ENCODE data around the gene ALOX15.
"Not testable (repeated sequence)": the region's sequence is repeated elsewhere in the genome, so short reads cannot be mapped to it uniquely, and the experiment has no call there.

Gene ALOX15

GRCh38 chr17:4626734-4627256 is 14.7 kb downstream of the ALOX15 start:
- no peak for DNase-seq
- in situ Hi-C loops (cut with HindIII; ENCODE audit: low pct_ligation_motif_present, low pct_unique_long_range_greater_than_20kb, low sequenced_read_pairs), result loop anchor here (10.0 kb wide), 1 partner anchor 62 kb away; the partner anchor contains the start of gene GGT6

GRCh38 chr17:4625181-4625617 is 16.3 kb downstream of the ALOX15 start:
- DNase-seq, result no peak

GRCh38 chr17:4624451-4624911 is 17.0 kb downstream of the ALOX15 start:
- DNase-seq, result not testable (repeated sequence)
- in situ Hi-C loops (cut with HindIII; ENCODE audit: low pct_ligation_motif_present, low pct_unique_long_range_greater_than_20kb, low sequenced_read_pairs), result loop anchor here (10.0 kb wide), 1 partner anchor 60 kb away; the partner anchor contains the start of gene GGT6

More at GRCh38 chr17:4625181-4625617, 16.3 kb downstream of the ALOX15 start:
- in situ Hi-C loops (cut with HindIII; ENCODE audit: low pct_ligation_motif_present, low pct_unique_long_range_greater_than_20kb, low sequenced_read_pairs), result loop anchor here (10.0 kb wide), 1 partner anchor 60 kb away; the partner anchor contains the start of gene GGT6

- DNase-seq, result no peak
- in situ Hi-C loops (cut with HindIII; ENCODE audit: low pct_ligation_motif_present, low pct_unique_long_range_greater_than_20kb, low sequenced_read_pairs), result loop anchor here (10.0 kb wide), 1 partner anchor 58 kb away; the partner anchor contains the start of gene GGT6
These were observed 18.2 kb downstream of the ALOX15 start for GRCh38 chr17:4623249-4623648.

- in situ Hi-C loops (cut with HindIII; ENCODE audit: low pct_ligation_motif_present, low pct_unique_long_range_greater_than_20kb, low sequenced_read_pairs), result loop anchor here (10.0 kb wide), 1 partner anchor 58 kb away; the partner anchor contains the start of gene GGT6
- DNase-seq, result no peak
These were observed 19.1 kb downstream of the ALOX15 start for GRCh38 chr17:4622375-4622774.

GRCh38 chr17:4620531-4621101 is 20.9 kb downstream of the ALOX15 start:
- DNase-seq, result no peak
- in situ Hi-C loops (cut with HindIII; ENCODE audit: low pct_ligation_motif_present, low pct_unique_long_range_greater_than_20kb, low sequenced_read_pairs), result loop anchor here (10.0 kb wide), 1 partner anchor 56 kb away; the partner anchor contains the start of gene GGT6

- in situ Hi-C loops (cut with HindIII; ENCODE audit: low pct_ligation_motif_present, low pct_unique_long_range_greater_than_20kb, low sequenced_read_pairs), result no loop called here
- DNase-seq, result no peak
These were observed 23.7 kb downstream of the ALOX15 start for GRCh38 chr17:4617590-4618351.

GRCh38 chr17:4617090-4617489 is 24.4 kb downstream of the ALOX15 start:
- in situ Hi-C loops (cut with HindIII; ENCODE audit: low pct_ligation_motif_present, low pct_unique_long_range_greater_than_20kb, low sequenced_read_pairs), result no loop called here
- no peak for DNase-seq

GRCh38 chr17:4616476-4616875 is 25.0 kb downstream of the ALOX15 start:
- in situ Hi-C loops (cut with HindIII; ENCODE audit: low pct_ligation_motif_present, low pct_unique_long_range_greater_than_20kb, low sequenced_read_pairs), result no loop called here
- no peak for DNase-seq

- in situ Hi-C loops (cut with HindIII; ENCODE audit: low pct_ligation_motif_present, low pct_unique_long_range_greater_than_20kb, low sequenced_read_pairs), result no loop called here
- DNase-seq, result no peak
These were observed 30.8 kb downstream of the ALOX15 start for GRCh38 chr17:4610656-4611055.

- no peak for DNase-seq
- in situ Hi-C loops (cut with HindIII; ENCODE audit: low pct_ligation_motif_present, low pct_unique_long_range_greater_than_20kb, low sequenced_read_pairs), result no loop called here
These were observed 31.3 kb downstream of the ALOX15 start for GRCh38 chr17:4610162-4610561.

GRCh38 chr17:4609761-4610160 is 31.7 kb downstream of the ALOX15 start:
- in situ Hi-C loops (cut with HindIII; ENCODE audit: low pct_ligation_motif_present, low pct_unique_long_range_greater_than_20kb, low sequenced_read_pairs), result no loop called here
- DNase-seq, result no peak

GRCh38 chr17:4607773-4608187 is 33.7 kb downstream of the ALOX15 start:
- in situ Hi-C loops (cut with HindIII; ENCODE audit: low pct_ligation_motif_present, low pct_unique_long_range_greater_than_20kb, low sequenced_read_pairs), result no loop called here
- DNase-seq, result no peak

- in situ Hi-C loops (cut with HindIII; ENCODE audit: low pct_ligation_motif_present, low pct_unique_long_range_greater_than_20kb, low sequenced_read_pairs), result no loop called here
- DNase-seq, result no peak
These were observed 34.2 kb downstream of the ALOX15 start for GRCh38 chr17:4607261-4607741.

- no peak for DNase-seq
- in situ Hi-C loops (cut with HindIII; ENCODE audit: low pct_ligation_motif_present, low pct_unique_long_range_greater_than_20kb, low sequenced_read_pairs), result no loop called here
These were observed 35.7 kb downstream of the ALOX15 start for GRCh38 chr17:4605826-4606225.

GRCh38 chr17:4604736-4605135 is 36.7 kb downstream of the ALOX15 start:
- in situ Hi-C loops (cut with HindIII; ENCODE audit: low pct_ligation_motif_present, low pct_unique_long_range_greater_than_20kb, low sequenced_read_pairs); DNase-seq: not testable (repeated sequence)

GRCh38 chr17:4604111-4604644 is 37.3 kb downstream of the ALOX15 start:
- no peak for DNase-seq

GRCh38 chr17:4602041-4602440 is 39.4 kb downstream of the ALOX15 start:
- DNase-seq, result no peak
- in situ Hi-C loops (cut with HindIII; ENCODE audit: low pct_ligation_motif_present, low pct_unique_long_range_greater_than_20kb, low sequenced_read_pairs), result no loop called here

More at GRCh38 chr17:4604111-4604644, 37.3 kb downstream of the ALOX15 start:
- in situ Hi-C loops (cut with HindIII; ENCODE audit: low pct_ligation_motif_present, low pct_unique_long_range_greater_than_20kb, low sequenced_read_pairs), result no loop called here

- no peak for DNase-seq
- in situ Hi-C loops (cut with HindIII; ENCODE audit: low pct_ligation_motif_present, low pct_unique_long_range_greater_than_20kb, low sequenced_read_pairs), result no loop called here
These were observed 40.2 kb downstream of the ALOX15 start for GRCh38 chr17:4601326-4601725.

All from ACHN (cell line).